Adrenal gland (tissue), 5 donors: Measurements from ENCODE around the gene GLT8D2.

Experiments
- CTCF ChIP-seq, 6 experiments: fragments of 450-650 bp in 4 of 6; fragments of 200-600 bp in 2 of 6; sonication (generic) in 1 of 6; IDR thresholded peaks; 1 replicate in 5 of 6; 2 replicates in 1 of 6; pipeline versions ENCODE4 v1.5.1 to v1.8.0; 2016 to 2021; ENCODE audit warnings: antibody characterized with exemption in 6 of 6, mild to moderate bottlenecking in 2 of 6, moderate library complexity in 1 of 6
- POLR2A ChIP-seq, 2 donors: fragments of 450-650 bp; IDR thresholded peaks; one replicate each; pipeline ENCODE4 v1.6.1; 2017; ENCODE audit warnings: antibody characterized with exemption in 2 of 2, mild to moderate bottlenecking in 2 of 2, moderate library complexity in 1 of 2
- donor health status: DM: no; HTN: no; CAD: no.

GRCh38 chr12:104064842-104065427 lies 14.9 kb upstream of the GLT8D2 start:
- TF ChIP-seq CTCF (IDR thresholded peaks at IDR 0.05) (no peak), POLR2A (IDR thresholded peaks at IDR 0.05) (no peak)
